ENCODE results near the gene CDC42BPA. TPM values are rescaled to one million over a fixed set of nuclear protein-coding genes. Genes with fewer than 3 reads are reported as not detected.
A peak's percentile ranks its signal among the peaks of the same experiment; 100 is the strongest.

Gene CDC42BPA
- total RNA-seq, 2 donors from 2014 or later: 26.4 to 36.6 TPM

DNA sequence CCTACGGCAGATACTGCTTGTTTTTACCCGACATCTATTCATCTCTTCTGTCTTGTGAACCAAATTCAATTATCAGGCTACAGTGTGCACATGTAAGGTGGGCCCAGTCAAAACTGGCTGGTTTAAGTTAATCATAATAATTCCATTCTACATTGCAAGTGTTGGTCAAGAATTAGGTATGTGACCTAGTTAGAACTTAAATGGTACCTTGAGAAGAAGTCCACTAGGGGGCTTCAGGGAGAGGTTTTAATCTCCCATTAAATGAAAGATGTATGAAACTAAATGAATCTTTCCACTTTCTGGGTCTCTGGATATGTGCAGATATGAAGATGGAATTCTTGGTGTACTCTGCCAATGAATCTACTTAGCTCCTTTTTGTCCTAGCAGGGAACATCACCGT lies 187.1 kb downstream of the CDC42BPA start:
- H3K9ac ChIP-seq (ENCODE audit: low read depth in 2 of 2, low read length in 2 of 2): no peak overlapping the region
- H3K27me3 ChIP-seq: no peaks in the 10 kb centered on the region
- H3K27ac ChIP-seq: no peak overlapping the region
- DNase-seq: no peak
- TF ChIP-seq CTCF (IDR thresholded peaks at IDR 0.05): peak; percentile 19
- no peaks in the 10 kb centered on the region for H3K4me1 ChIP-seq
- no peak overlapping the region for H3K4me3 ChIP-seq
- no peaks in the 10 kb centered on the region for H3K9me3 ChIP-seq
- no peaks in the 10 kb centered on the region for H3K36me3 ChIP-seq
- intact Hi-C loops (cut with DNase I): no loop called here

- DNase-seq: no peak
- Histone ChIP-seq H3K9ac (ENCODE audit: low read depth in 2 of 2, low read length in 2 of 2) (no peak overlapping the region), H3K9me3 (no peaks in the 10 kb centered on the region), H3K4me3 (no peak overlapping the region), H3K27ac (no peak overlapping the region), H3K4me1 (no peaks in the 10 kb centered on the region), H3K27me3 (no peaks in the 10 kb centered on the region), H3K36me3 (no peaks in the 10 kb centered on the region)
- intact Hi-C loops (cut with DNase I): loop anchor here (10.0 kb wide), 1 partner anchor 317 kb away; no protein-coding TSS in a partner anchor
- TF ChIP-seq CTCF (IDR thresholded peaks at IDR 0.05): no peak
Measured at GRCh38 chr1:227127891-227128290, 190.4 kb downstream of the CDC42BPA start.

GRCh38 chr1:227125929-227126545 lies 192.3 kb downstream of the CDC42BPA start:
- Histone ChIP-seq H3K9me3 (no peaks in the 10 kb centered on the region), H3K4me3 (no peak overlapping the region), H3K27me3 (no peaks in the 10 kb centered on the region), H3K9ac (ENCODE audit: low read depth in 2 of 2, low read length in 2 of 2) (no peak overlapping the region), H3K27ac (no peak overlapping the region), H3K36me3 (no peaks in the 10 kb centered on the region), H3K4me1 (no peaks in the 10 kb centered on the region)
- TF ChIP-seq CTCF (IDR thresholded peaks at IDR 0.05): no peak
- DNase-seq: no peak
- intact Hi-C loops (cut with DNase I): loop anchor here (10.0 kb wide), 1 partner anchor 319 kb away; no protein-coding TSS in a partner anchor

DNA sequence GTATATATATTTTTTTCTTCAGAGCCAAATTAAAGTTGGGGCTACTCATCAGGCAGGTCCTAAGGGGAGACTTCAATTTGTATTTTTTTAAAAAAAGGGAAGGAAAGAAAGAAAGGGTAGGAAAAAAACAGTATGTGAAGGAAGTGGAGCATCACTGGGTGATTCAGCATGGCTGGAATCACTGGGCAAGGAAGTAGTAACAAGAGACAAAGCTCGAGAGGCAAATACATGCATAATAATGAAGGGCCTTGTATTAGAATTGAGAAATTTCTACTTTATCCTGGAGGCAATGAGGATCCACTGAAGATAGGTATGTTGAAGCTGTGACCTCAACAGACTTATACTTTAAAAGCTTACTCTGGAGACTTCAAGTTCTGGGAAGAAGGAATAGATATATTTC lies 193.8 kb downstream of the CDC42BPA start:
- no peak for DNase-seq
- H3K27me3 ChIP-seq: no peaks in the 10 kb centered on the region
- no peaks in the 10 kb centered on the region for H3K4me1 ChIP-seq
- H3K27ac ChIP-seq: no peak overlapping the region
- intact Hi-C loops (cut with DNase I): loop anchor here (10.0 kb wide), 1 partner anchor 320 kb away; no protein-coding TSS in a partner anchor
- H3K4me3 ChIP-seq: no peak overlapping the region
- TF ChIP-seq CTCF (IDR thresholded peaks at IDR 0.05): no peak
- no peaks in the 10 kb centered on the region for H3K36me3 ChIP-seq
- H3K9me3 ChIP-seq: no peaks in the 10 kb centered on the region
- H3K9ac ChIP-seq (ENCODE audit: low read depth in 2 of 2, low read length in 2 of 2): no peak overlapping the region

- no peak for DNase-seq
- no peak overlapping the region for H3K9ac ChIP-seq (ENCODE audit: low read depth in 2 of 2, low read length in 2 of 2)
- no peak for TF ChIP-seq CTCF (IDR thresholded peaks at IDR 0.05)
- H3K9me3 ChIP-seq: no peaks in the 10 kb centered on the region
- H3K4me3 ChIP-seq: no peak overlapping the region
- H3K36me3 ChIP-seq: no peaks in the 10 kb centered on the region
- intact Hi-C loops (cut with DNase I): loop anchor here (10.0 kb wide), 1 partner anchor 324 kb away; no protein-coding TSS in a partner anchor
- no peaks in the 10 kb centered on the region for H3K27me3 ChIP-seq
- no peaks in the 10 kb centered on the region for H3K4me1 ChIP-seq
- H3K27ac ChIP-seq: no peak overlapping the region
Measured at GRCh38 chr1:227120826-227121225, 197.5 kb downstream of the CDC42BPA start.

Data from colonic mucosa (tissue), 4 donors.